AG04449 (cell line): ENCODE data around the gene SND1.

Source experiments
- CTCF ChIA-PET: fragments of 350-600 bp; formaldehyde crosslinking; extraction: SDS; loops from one replicate; lab custom pipeline; 2021; ENCODE audit warnings: antibody characterized with exemption; lab: Yijun Ruan, JAX
- POLR2A ChIA-PET: fragments of 400-600, 350-600 bp; formaldehyde crosslinking; extraction: SDS; loops from one replicate; lab custom pipeline; 2020; ENCODE audit warnings: antibody characterized with exemption, inconsistent platforms; lab: Yijun Ruan, JAX
- DNase-seq: peaks from one replicate; pipeline ENCODE4 v3.0.0-alpha.2; 2010; ENCODE audit warnings: low read depth, low spot score
- H3K4me3 ChIP-seq: 2 replicates; pipeline ENCODE4 v1.5.1; 2011; ENCODE audit warnings: low read depth, mild to moderate bottlenecking, control low read depth, low read length
- CTCF ChIP-seq: IDR thresholded peaks from one replicate; pipeline ENCODE4 v1.5.1; 2011; ENCODE audit warnings: mild to moderate bottlenecking, moderate library complexity, low read length, control low read depth, inconsistent platforms; ENCODE audit not compliant: insufficient read depth; ENCODE audit errors: missing control alignments

SND1 gene

GRCh38 chr7:127912901-127913300 lies 260.9 kb downstream of the SND1 start:
- POLR2A ChIA-PET: no interaction called here
- DNase-seq: no peak

GRCh38 chr7:127913686-127914085 lies 261.7 kb downstream of the SND1 start:
- TF ChIP-seq CTCF: no peak
- CTCF ChIA-PET: no interaction called here
- no peak for DNase-seq
- POLR2A ChIA-PET: no interaction called here
- no peak overlapping the region for H3K4me3 ChIP-seq

More at GRCh38 chr7:127912901-127913300, 260.9 kb downstream of the SND1 start:
- CTCF ChIA-PET: interaction anchor here (0.6 kb wide), 1 partner anchor 128 kb away, joined by 3 read pairs; no protein-coding TSS in a partner anchor
- no peak overlapping the region for H3K4me3 ChIP-seq
- no peak for TF ChIP-seq CTCF

- H3K4me3 ChIP-seq: no peak overlapping the region
- ChIA-PET POLR2A (no interaction called here), CTCF (no interaction called here)
- TF ChIP-seq CTCF: no peak
- DNase-seq: no peak
These were observed 262.7 kb downstream of the SND1 start for GRCh38 chr7:127914693-127915092.

GRCh38 chr7:127916735-127917134 lies 264.7 kb downstream of the SND1 start:
- no peak overlapping the region for H3K4me3 ChIP-seq
- CTCF ChIA-PET: no interaction called here
- POLR2A ChIA-PET: interaction anchor here (0.6 kb wide), 1 partner anchor 209 kb away, joined by 3 read pairs; no protein-coding TSS in a partner anchor
- no peak for TF ChIP-seq CTCF
- DNase-seq: no peak

GRCh38 chr7:127918130-127918529 lies 266.1 kb downstream of the SND1 start:
- no peak for TF ChIP-seq CTCF
- H3K4me3 ChIP-seq: no peak overlapping the region
- POLR2A ChIA-PET: no interaction called here
- no peak for DNase-seq
- CTCF ChIA-PET: no interaction called here

GRCh38 chr7:127920787-127921438 lies 268.9 kb downstream of the SND1 start:
- no peak for DNase-seq
- ChIA-PET POLR2A (no interaction called here), CTCF (interaction anchor here (0.9 to 1.2 kb wide), 2 partner anchors 11 to 288 kb away, joined by 3 to 6 read pairs; no protein-coding TSS in a partner anchor)
- TF ChIP-seq CTCF: no peak
- no peak overlapping the region for H3K4me3 ChIP-seq
